GM12878 (cell line): Measurements from ENCODE around the gene INAFM1. TPM values are rescaled to one million over a fixed set of nuclear protein-coding genes. Genes with fewer than 3 reads are reported as not detected.
A peak's percentile ranks its signal among the peaks of the same experiment; 100 is the strongest.

ENCODE experiments used
- ATAC-seq: fragments of 200-7000 bp; cut with Tn5 transposase; 3 replicates; pipeline ENCODE4 v1.9.1; 2020; ENCODE audit warnings: mild to moderate bottlenecking, moderate library complexity
- BruUV-seq: library from RNA; stranded (reverse); fragments of 400-500 nt; replicated peaks from 2 replicates; lab custom pipeline; 2021; lab: Mats Ljungman, UMichigan
- CTCF ChIA-PET: fragments of 300-600 bp; sonication (Branson Sonifier 250); formaldehyde crosslinking; extraction: SDS; loops from one replicate; lab custom pipeline; 2021; ENCODE audit warnings: inconsistent platforms; lab: Yijun Ruan, JAX
- POLR2A ChIA-PET: fragments of 350-600 bp; formaldehyde crosslinking; extraction: SDS; loops from one replicate; lab custom pipeline; 2021; ENCODE audit warnings: inconsistent platforms; lab: Charles Lee
- RAD21 ChIA-PET: fragments of 300-600 bp; sonication (Branson Sonifier 250); formaldehyde crosslinking; loops from one replicate; lab custom pipeline; 2023; ENCODE audit warnings: antibody characterized with exemption; ENCODE audit not compliant: unreplicated experiment; lab: Charles Lee
- SMC1A ChIA-PET: fragments of 300-600 bp; sonication (Branson Sonifier 250); formaldehyde crosslinking; loops from one replicate; lab custom pipeline; 2023; ENCODE audit not compliant: unreplicated experiment, uncharacterized antibody; lab: Charles Lee
- DNase-seq: peaks from one replicate; pipeline ENCODE4 v3.0.0-alpha.2; 2011; ENCODE audit warnings: low read depth, low spot score
- FAIRE-seq: peaks from 3 replicates; lab custom pipeline; 2011; peaks lifted over from hg19 to GRCh38; lab: Jason Lieb, UNC
- H2AFZ ChIP-seq: 2 replicates; pipeline ENCODE4 v1.6.0; 2011; ENCODE audit warnings: low read depth, low read length, control low read depth; ENCODE audit not compliant: control insufficient read depth
- H3K27ac ChIP-seq: 2 replicates; pipeline ENCODE4 v1.5.1; 2011; ENCODE audit warnings: control low read depth; ENCODE audit not compliant: control insufficient read depth, insufficient read depth
- H3K27me3 ChIP-seq, 2 experiments: replicated peaks in 1 of 2; 2 replicates each; pipeline versions ENCODE4 v1.6.0 to v1.6.1; 2011; ENCODE audit warnings: low read length in 1 of 2; ENCODE audit not compliant: control insufficient read depth in 2 of 2, insufficient read depth in 2 of 2
- H3K36me3 ChIP-seq, 2 experiments: 2 replicates each; pipeline ENCODE4 v1.5.1; 2011; ENCODE audit warnings: low read length in 1 of 2; ENCODE audit not compliant: control insufficient read depth in 2 of 2, insufficient read depth in 2 of 2
- H3K4me1 ChIP-seq: 2 replicates; pipeline ENCODE4 v1.6.1; 2011; ENCODE audit warnings: mild to moderate bottlenecking, low read length, moderate library complexity, mixed read lengths; ENCODE audit not compliant: control insufficient read depth, insufficient read depth
- H3K4me2 ChIP-seq: 2 replicates; pipeline ENCODE4 v1.6.0; 2011; ENCODE audit warnings: control low read depth; ENCODE audit not compliant: control insufficient read depth, insufficient read depth
- H3K4me3 ChIP-seq: fragments of 200-600 bp; sonication (generic); 2 replicates; pipeline ENCODE4 v1.5.1; 2016
- H3K79me2 ChIP-seq: 2 replicates; pipeline ENCODE4 v1.6.0; 2011; ENCODE audit warnings: low read length; ENCODE audit not compliant: control insufficient read depth, insufficient read depth
- H3K9ac ChIP-seq: 2 replicates; pipeline ENCODE4 v1.8.0; 2011; ENCODE audit warnings: low read length, control low read depth, mixed read lengths; ENCODE audit not compliant: control insufficient read depth, insufficient read depth
- H3K9me3 ChIP-seq: replicated peaks from 3 replicates; pipeline ENCODE4 v1.5.1; 2011; ENCODE audit warnings: mild to moderate bottlenecking, low read length; ENCODE audit not compliant: control insufficient read depth, insufficient read depth
- H4K20me1 ChIP-seq: 2 replicates; pipeline ENCODE4 v1.6.0; 2011; ENCODE audit not compliant: control insufficient read depth, insufficient read depth
- BCL3 ChIP-seq: IDR thresholded peaks from 2 replicates; pipeline ENCODE4 v1.6.1; 2011; ENCODE audit warnings: borderline replicate concordance, low read depth, mild to moderate bottlenecking, moderate library complexity, low read length; ENCODE audit not compliant: insufficient read depth, poor library complexity, severe bottlenecking
- CHD2 ChIP-seq: IDR thresholded peaks from 2 replicates; pipeline ENCODE4 v1.6.1; 2011; ENCODE audit warnings: low read depth, low read length, improper control_type of control experiment, borderline replicate concordance
- CTCF ChIP-seq, 3 experiments: IDR thresholded peaks in 2 of 3; conservative IDR thresholded peaks in 1 of 3; 2 replicates each; pipeline ENCODE4 v1.5.1; 2011; ENCODE audit warnings: low read depth in 3 of 3, low read length in 3 of 3, mild to moderate bottlenecking in 3 of 3, control low read depth in 2 of 3, moderate library complexity in 2 of 3, inconsistent platforms in 1 of 3, mixed read lengths in 1 of 3; ENCODE audit not compliant: control insufficient read depth in 2 of 3, insufficient read depth in 1 of 3; ENCODE audit errors: extremely low read depth in 1 of 3
- JUNB ChIP-seq: IDR thresholded peaks from 2 replicates; pipeline ENCODE4 v1.6.1; 2016; ENCODE audit warnings: antibody characterized with exemption, mild to moderate bottlenecking
- PML ChIP-seq: IDR thresholded peaks from 2 replicates; pipeline ENCODE4 v1.6.1; 2012; ENCODE audit warnings: low read length, inconsistent platforms
- REST ChIP-seq: IDR thresholded peaks from 2 replicates; pipeline ENCODE4 v1.6.1; 2012; ENCODE audit warnings: mild to moderate bottlenecking, low read depth, low read length
- SMARCA5 ChIP-seq: fragments of 450-650 bp; IDR thresholded peaks from 2 replicates; pipeline ENCODE4 v1.6.1; 2017; ENCODE audit warnings: mild to moderate bottlenecking
- TARDBP ChIP-seq: IDR thresholded peaks from 2 replicates; pipeline ENCODE4 v1.6.1; 2016; ENCODE audit warnings: borderline replicate concordance
- YY1 ChIP-seq: IDR thresholded peaks from 2 replicates; pipeline ENCODE4 v1.6.1; 2011; ENCODE audit warnings: low read depth, mild to moderate bottlenecking, low read length
- WGBS: methylation state at CpG from one replicate; pipeline ENCODE4 v1.1.6; 2016; ENCODE audit warnings: low lambda C conversion rate; ENCODE audit not compliant: insufficient replicate concordance, insufficient coverage; ENCODE audit errors: missing lambda C conversion rate; 5-methylcytosine and 5-hydroxymethylcytosine counted together
- in situ Hi-C: fragments of 300-500 bp; cut with MboI; formaldehyde crosslinking; loops from 9 replicates; pipeline ENCODE4 v1.14.3; 2018; ENCODE audit warnings: mixed read lengths
- intact Hi-C: fragments of 100-400 bp; cut with micrococcal nuclease; formaldehyde crosslinking; loops from one replicate; pipeline ENCODE4 v1.14.2; 2022; ENCODE audit not compliant: unreplicated experiment
- polyA plus RNA-seq, 11 experiments: library from polyadenylated mRNA; depleted of rRNA in 4 of 11; unstranded in 6 of 11; stranded (reverse) in 5 of 11; fragments of >200 nt; fragmentation: Nextera tagmentation in 4 of 11; fragmentation: Illumina TruSeq in 1 of 11; extraction: Ambion mirVana in 4 of 11; extraction: Trizol in 1 of 11; gene quantifications; 1 replicate in 1 of 11; 2 replicates in 10 of 11; pipeline versions ENCODE4 v1.2.1 to v1.2.3, GENCODE V29; 2011 to 2016; ENCODE audit warnings: inconsistent platforms in 2 of 11, missing spikeins in 2 of 11, low read depth in 1 of 11
- total RNA-seq, 4 experiments: library from RNA; depleted of rRNA in 3 of 4; stranded (reverse); fragments of >200 nt in 3 of 4; fragmentation: Illumina TruSeq in 1 of 4; extraction: Trizol in 1 of 4; gene quantifications; 2 replicates each; pipeline versions ENCODE4 v1.2.1 to v1.2.3, GENCODE V29; 2013 to 2021
- TF ChIP-seq, protein P1 (sequence below): IDR thresholded peaks from 2 replicates; pipeline ENCODE4 v1.6.1; 2012; ENCODE audit warnings: low read length, inconsistent platforms

The INAFM1 gene
- total and polyA plus RNA-seq, 10 of the 15 experiments (the other 5 are each of a cell fraction or from before 2014, with no cell fraction given) = 0.57 to 6.8 (median 1.1) TPM; not detected in 1

GRCh38 chr19:47225746-47226425, 48.8 kb upstream of the INAFM1 start:
- ChIA-PET CTCF (interaction anchor here (0.7 to 6.1 kb wide), 12 partner anchors 9 to 147 kb away, joined by 3 to 55 read pairs (median 4); partner anchors contain the start of gene ZC3H4), RAD21 (interaction anchor here (0.6 to 2.6 kb wide), 12 partner anchors 10 to 300 kb away, joined by 3 to 37 read pairs (median 6); partner anchors contain the start of gene CCDC9), POLR2A (interaction anchor here (0.6 to 3.5 kb wide), 19 partner anchors 9 to 1294 kb away, joined by 3 to 36 read pairs (median 4); partner anchors contain the start of genes CCDC9, SAE1 and ZC3H4), SMC1A (interaction anchor here (1.2 to 5.0 kb wide), 6 partner anchors 15 to 113 kb away, joined by 3 to 46 read pairs (median 4); partner anchors contain the start of gene ZC3H4)
- H2AFZ ChIP-seq = peak overlapping the region; percentile 80
- peaks cover 25% of the 10 kb centered on the region for H3K79me2 ChIP-seq
- FAIRE-seq (peak; percentile 13), DNase-seq (no peak), ATAC-seq (peak; percentile 73)
- no TSS peak for BruUV-seq
- in situ Hi-C loops (no loop called here), intact Hi-C loops (no loop called here)
- peaks cover 6% of the 10 kb centered on the region in 2 experiments for H3K36me3 ChIP-seq
- WGBS = 9% methylated on average over 23 of the region's 59 CpGs
- H3K4me1 ChIP-seq = peaks cover 34% of the 10 kb centered on the region
- peak overlapping the region; percentile 91 for H3K9ac ChIP-seq
- H3K9me3 ChIP-seq = no peaks in the 10 kb centered on the region
- peak overlapping the region; percentile 78 for H3K27ac ChIP-seq
- no peaks in the 10 kb centered on the region for H3K27me3 ChIP-seq
- H4K20me1 ChIP-seq = no peaks in the 10 kb centered on the region
- H3K4me3 ChIP-seq = peak overlapping the region; percentile 91; the same call in 1 of the 2 replicates
- H3K4me2 ChIP-seq = peak overlapping the region; percentile 71; the same call in 1 of the 2 replicates
- peak; percentile 99 for TF ChIP-seq PML
- TF ChIP-seq CTCF (IDR thresholded peaks at IDR 0.05 in 2 of 3, conservative IDR thresholded peaks at IDR 0.05 in 1 of 3; ENCODE audit: control insufficient read depth in 2 of 3, extremely low read depth in 1 of 3, insufficient read depth in 1 of 3, low read depth in 3 of 3, low read length in 3 of 3) = peak; percentile 1 to 46 (median 5); a peak in 2 of 6 replicates
- no peak for TF ChIP-seq JUNB
- TF ChIP-seq, protein P1, sequence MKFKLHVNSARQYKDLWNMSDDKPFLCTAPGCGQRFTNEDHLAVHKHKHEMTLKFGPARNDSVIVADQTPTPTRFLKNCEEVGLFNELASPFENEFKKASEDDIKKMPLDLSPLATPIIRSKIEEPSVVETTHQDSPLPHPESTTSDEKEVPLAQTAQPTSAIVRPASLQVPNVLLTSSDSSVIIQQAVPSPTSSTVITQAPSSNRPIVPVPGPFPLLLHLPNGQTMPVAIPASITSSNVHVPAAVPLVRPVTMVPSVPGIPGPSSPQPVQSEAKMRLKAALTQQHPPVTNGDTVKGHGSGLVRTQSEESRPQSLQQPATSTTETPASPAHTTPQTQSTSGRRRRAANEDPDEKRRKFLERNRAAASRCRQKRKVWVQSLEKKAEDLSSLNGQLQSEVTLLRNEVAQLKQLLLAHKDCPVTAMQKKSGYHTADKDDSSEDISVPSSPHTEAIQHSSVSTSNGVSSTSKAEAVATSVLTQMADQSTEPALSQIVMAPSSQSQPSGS = no peak; the same call in 1 of the 2 replicates
- peak; percentile 66 for TF ChIP-seq BCL3
- TF ChIP-seq SMARCA5 = peak; percentile 71
- TF ChIP-seq REST = 0 out of 2 replicates have a peak, but pooled peaks have one; percentile 26
- TF ChIP-seq YY1 = peak; percentile 78
- peak; percentile 65; the same call in 1 of the 2 replicates for TF ChIP-seq CHD2
- no peak for TF ChIP-seq TARDBP
